HL-60/S4 treated with phorbol 12-myristate 13-acetate at 8.2 ng/mL for 4 days and 3 days (cell line): ENCODE data around the gene CBX2.

Experiments
- in situ Hi-C: fragments of 300-500 bp; cut with MboI; formaldehyde crosslinking; loops from 2 replicates; pipeline ENCODE4 v1.15.0; 2022; ENCODE audit warnings: low sequenced_read_pairs

Gene CBX2

GRCh38 chr17:79811011-79811867, 33.3 kb downstream of the CBX2 start:
- in situ Hi-C loops = no loop called here

GRCh38 chr17:79811868-79812352, 34.0 kb downstream of the CBX2 start:
- in situ Hi-C loops = no loop called here

GRCh38 chr17:79812353-79813258, 34.7 kb downstream of the CBX2 start:
- in situ Hi-C loops = no loop called here

GRCh38 chr17:79813297-79814126, 35.6 kb downstream of the CBX2 start:
- in situ Hi-C loops = no loop called here

GRCh38 chr17:79814127-79814973, 36.4 kb downstream of the CBX2 start:
- in situ Hi-C loops = no loop called here

GRCh38 chr17:79814974-79815835, 37.3 kb downstream of the CBX2 start:
- in situ Hi-C loops = no loop called here

- in situ Hi-C loops = no loop called here
Observed at GRCh38 chr17:79815836-79816461, 38.0 kb downstream of the CBX2 start.

GRCh38 chr17:79818026-79818758, 40.2 kb downstream of the CBX2 start:
- in situ Hi-C loops = no loop called here

- in situ Hi-C loops = no loop called here
Observed at GRCh38 chr17:79819085-79819484, 41.1 kb downstream of the CBX2 start.

GRCh38 chr17:79819534-79820276, 41.8 kb downstream of the CBX2 start:
- in situ Hi-C loops = no loop called here

GRCh38 chr17:79820959-79821330, 43.0 kb downstream of the CBX2 start:
- in situ Hi-C loops = no loop called here

- in situ Hi-C loops = no loop called here
Observed at GRCh38 chr17:79821331-79822095, 43.6 kb downstream of the CBX2 start.

GRCh38 chr17:79822583-79823124, 44.7 kb downstream of the CBX2 start:
- in situ Hi-C loops = no loop called here

- in situ Hi-C loops = no loop called here
Observed at GRCh38 chr17:79824234-79824633, 46.3 kb downstream of the CBX2 start.

GRCh38 chr17:79824893-79825579, 47.1 kb downstream of the CBX2 start:
- in situ Hi-C loops = no loop called here

- in situ Hi-C loops = no loop called here
Observed at GRCh38 chr17:79825580-79825921, 47.6 kb downstream of the CBX2 start.
